Embryonic facial prominence (tissue), 1 donor: Measurements from ENCODE around the gene HAVCR1.

Experiments used
- DNase-seq: peaks from one replicate; pipeline ENCODE4 v3.0.0-alpha.2; 2016; ENCODE audit errors: extremely low spot score

The HAVCR1 gene

GRCh38 chr5:157004893-157005551 is 53.9 kb downstream of the HAVCR1 start:
- DNase-seq = no peak

- no peak for DNase-seq
Measured at GRCh38 chr5:156991714-156992113, 67.2 kb downstream of the HAVCR1 start.

GRCh38 chr5:156984064-156984463 is 74.9 kb downstream of the HAVCR1 start:
- DNase-seq = no peak

GRCh38 chr5:156981481-156981880 is 77.4 kb downstream of the HAVCR1 start:
- DNase-seq = no peak
